IPS-18c (cell line): ENCODE data around the gene HSPA4L.

Experiments used
- H3K4me3 ChIP-seq: 2 replicates; pipeline ENCODE4 v1.7.0; 2013; ENCODE audit warnings: low read depth, mild to moderate bottlenecking, low read length, moderate library complexity; ENCODE audit not compliant: insufficient read depth
- H3K9me3 ChIP-seq: one replicate; pipeline ENCODE4 v1.6.1; 2013; ENCODE audit warnings: mild to moderate bottlenecking, low read length, moderate library complexity; ENCODE audit not compliant: control insufficient read depth, insufficient read depth

Gene HSPA4L

GRCh38 chr4:127781300-127782024 lies 660 bp upstream of the HSPA4L start:
- H3K4me3 ChIP-seq, result peak overlapping the region; percentile 85
- H3K9me3 ChIP-seq, result no peaks in the 10 kb centered on the region

GRCh38 chr4:127782025-127782274 lies 172 bp upstream of the HSPA4L start:
- Histone ChIP-seq H3K9me3 (no peaks in the 10 kb centered on the region), H3K4me3 (peak overlapping the region; percentile 85)

GRCh38 chr4:127783026-127783769 lies 1.1 kb downstream of the HSPA4L start:
- H3K4me3 ChIP-seq, result peak overlapping the region; percentile 85
- H3K9me3 ChIP-seq, result no peaks in the 10 kb centered on the region

- Histone ChIP-seq H3K9me3 (no peaks in the 10 kb centered on the region), H3K4me3 (no peak overlapping the region)
Measured at GRCh38 chr4:127783955-127784770, 2.0 kb downstream of the HSPA4L start.

GRCh38 chr4:127788517-127788916 lies 6.4 kb downstream of the HSPA4L start:
- Histone ChIP-seq H3K9me3 (no peaks in the 10 kb centered on the region), H3K4me3 (no peak overlapping the region)

- no peak overlapping the region for H3K4me3 ChIP-seq
Measured at GRCh38 chr4:127791391-127791790, 9.3 kb downstream of the HSPA4L start.

GRCh38 chr4:127793528-127793927 lies 11.4 kb downstream of the HSPA4L start:
- no peaks in the 10 kb centered on the region for H3K9me3 ChIP-seq
- no peak overlapping the region for H3K4me3 ChIP-seq

More at GRCh38 chr4:127791391-127791790, 9.3 kb downstream of the HSPA4L start:
- no peaks in the 10 kb centered on the region for H3K9me3 ChIP-seq

- H3K9me3 ChIP-seq, result no peaks in the 10 kb centered on the region
- no peak overlapping the region for H3K4me3 ChIP-seq
Measured at GRCh38 chr4:127799711-127800110, 17.6 kb downstream of the HSPA4L start.

GRCh38 chr4:127809173-127809800 lies 27.2 kb downstream of the HSPA4L start:
- Histone ChIP-seq H3K4me3 (no peak overlapping the region), H3K9me3 (no peaks in the 10 kb centered on the region)

- H3K9me3 ChIP-seq, result no peaks in the 10 kb centered on the region
- no peak overlapping the region for H3K4me3 ChIP-seq
Measured at GRCh38 chr4:127810551-127810950, 28.4 kb downstream of the HSPA4L start.

GRCh38 chr4:127822430-127822829 lies 40.3 kb downstream of the HSPA4L start:
- Histone ChIP-seq H3K9me3 (no peaks in the 10 kb centered on the region), H3K4me3 (no peak overlapping the region)

- Histone ChIP-seq H3K4me3 (no peak overlapping the region), H3K9me3 (no peaks in the 10 kb centered on the region)
Measured at GRCh38 chr4:127828121-127828520, 46.0 kb downstream of the HSPA4L start.

GRCh38 chr4:127829014-127829413 lies 46.9 kb downstream of the HSPA4L start:
- Histone ChIP-seq H3K9me3 (no peaks in the 10 kb centered on the region), H3K4me3 (no peak overlapping the region)

GRCh38 chr4:127832585-127832984 lies 50.5 kb downstream of the HSPA4L start:
- Histone ChIP-seq H3K9me3 (no peaks in the 10 kb centered on the region), H3K4me3 (no peak overlapping the region)

GRCh38 chr4:127843704-127844600 lies 61.8 kb downstream of the HSPA4L start:
- no peaks in the 10 kb centered on the region for H3K9me3 ChIP-seq

GRCh38 chr4:127844601-127845116 lies 62.5 kb downstream of the HSPA4L start:
- Histone ChIP-seq H3K4me3 (no peak overlapping the region), H3K9me3 (no peaks in the 10 kb centered on the region)

More at GRCh38 chr4:127843704-127844600, 61.8 kb downstream of the HSPA4L start:
- no peak overlapping the region for H3K4me3 ChIP-seq
